ENCODE data around the gene EPHX1.
"Not testable (repeated sequence)": the region's sequence is repeated elsewhere in the genome, so short reads cannot be mapped to it uniquely, and the experiment has no call there.

EPHX1 gene

GRCh38 chr1:225886159-225887029 lies 76.5 kb downstream of the EPHX1 start:
- no peaks in the 10 kb centered on the region for H3K79me1 ChIP-seq (ENCODE audit: low read depth, low read length)
- WGBS, 2 donors (ENCODE audit: extremely low coverage in 2 of 2, insufficient read length in 2 of 2, insufficient replicate concordance in 1 of 2): no CpG with 5 or more reads among the region's 19 CpGs
- H3K4ac ChIP-seq (ENCODE audit: low read length): no peak overlapping the region
- no peaks in the 10 kb centered on the region for H3K9me3 ChIP-seq (replicated peaks in 1 of 2; ENCODE audit: control insufficient read depth in 2 of 2, insufficient read depth in 1 of 2, low read depth in 1 of 2, low read length in 2 of 2)
- H3K18ac ChIP-seq (ENCODE audit: low read length): no peak overlapping the region
- H3K23ac ChIP-seq (ENCODE audit: low read depth, low read length, poor library complexity): peak overlapping the region; percentile 99
- H2AFZ ChIP-seq (ENCODE audit: low read length): no peak overlapping the region
- H3K36me3 ChIP-seq (replicated peaks in 1 of 2; ENCODE audit: control insufficient read depth in 2 of 2, insufficient read depth in 2 of 2, low read length in 2 of 2): no peaks in the 10 kb centered on the region
- no peak overlapping the region for H2AK5ac ChIP-seq (ENCODE audit: low read depth, low read length)
- H3K27me3 ChIP-seq (ENCODE audit: control insufficient read depth in 3 of 3, insufficient read depth in 3 of 3, low read depth in 1 of 3, low read length in 3 of 3): peaks cover 0 to 31% (median 2%) of the 10 kb centered on the region in 3 experiments
- no peak overlapping the region for H3K9ac ChIP-seq (ENCODE audit: low read depth, low read length, poor library complexity)
- no peak overlapping the region for H3K4me3 ChIP-seq (ENCODE audit: low read length in 2 of 2)
- no peak overlapping the region for H4K91ac ChIP-seq (ENCODE audit: low read depth, low read length, poor library complexity)
- H3K4me2 ChIP-seq (ENCODE audit: insufficient read depth, low read length, poor library complexity, severe bottlenecking): no peak overlapping the region
- H3K4me1 ChIP-seq (ENCODE audit: control insufficient read depth in 2 of 2, insufficient read depth in 1 of 2, low read depth in 1 of 2, low read length in 2 of 2): peaks cover 5 to 14% of the 10 kb centered on the region in 2 donors
- H2BK5ac ChIP-seq (ENCODE audit: low read length): no peak overlapping the region
- no peak overlapping the region for H2BK120ac ChIP-seq (ENCODE audit: low read depth, low read length)
- no peak for DNase-seq (ENCODE audit: low spot score)
- no peak overlapping the region for H2BK15ac ChIP-seq (ENCODE audit: low read length)
- no peak overlapping the region for H2BK12ac ChIP-seq (ENCODE audit: low read length)
- H3K14ac ChIP-seq (ENCODE audit: low read length): no peak overlapping the region
- H4K8ac ChIP-seq (ENCODE audit: low read depth, low read length): no peak overlapping the region
- no peak overlapping the region for H3K27ac ChIP-seq (replicated peaks; ENCODE audit: low read length)

GRCh38 chr1:225887030-225887314 lies 77.0 kb downstream of the EPHX1 start:
- Histone ChIP-seq H2BK12ac (ENCODE audit: low read length) (no peak overlapping the region), H2BK5ac (ENCODE audit: low read length) (no peak overlapping the region), H3K27ac (replicated peaks; ENCODE audit: low read length) (no peak overlapping the region), H3K4ac (ENCODE audit: low read length) (no peak overlapping the region), H2AK5ac (ENCODE audit: low read depth, low read length) (no peak overlapping the region), H3K4me1 (ENCODE audit: control insufficient read depth in 2 of 2, insufficient read depth in 1 of 2, low read depth in 1 of 2, low read length in 2 of 2) (peaks cover 2 to 12% of the 10 kb centered on the region in 2 donors), H4K8ac (ENCODE audit: low read depth, low read length) (no peak overlapping the region), H2AFZ (ENCODE audit: low read length) (no peak overlapping the region), H4K91ac (ENCODE audit: low read depth, low read length, poor library complexity) (no peak overlapping the region), H3K36me3 (replicated peaks in 1 of 2; ENCODE audit: control insufficient read depth in 2 of 2, insufficient read depth in 2 of 2, low read length in 2 of 2) (no peaks in the 10 kb centered on the region), H3K9me3 (replicated peaks in 1 of 2; ENCODE audit: control insufficient read depth in 2 of 2, insufficient read depth in 1 of 2, low read depth in 1 of 2, low read length in 2 of 2) (no peaks in the 10 kb centered on the region), H3K27me3 (ENCODE audit: control insufficient read depth in 3 of 3, insufficient read depth in 3 of 3, low read depth in 1 of 3, low read length in 3 of 3) (peaks cover 0 to 29% (median 2%) of the 10 kb centered on the region in 3 experiments), H3K4me3 (ENCODE audit: low read length in 2 of 2) (no peak overlapping the region), H3K18ac (ENCODE audit: low read length) (no peak overlapping the region), H2BK120ac (ENCODE audit: low read depth, low read length) (no peak overlapping the region), H3K23ac (ENCODE audit: low read depth, low read length, poor library complexity) (peak overlapping the region; percentile 99), H3K79me1 (ENCODE audit: low read depth, low read length) (no peaks in the 10 kb centered on the region), H3K4me2 (ENCODE audit: insufficient read depth, low read length, poor library complexity, severe bottlenecking) (no peak overlapping the region), H3K14ac (ENCODE audit: low read length) (no peak overlapping the region), H3K9ac (ENCODE audit: low read depth, low read length, poor library complexity) (no peak overlapping the region), H2BK15ac (ENCODE audit: low read length) (no peak overlapping the region)
- no peak for DNase-seq (ENCODE audit: low spot score)
- WGBS, 2 donors (ENCODE audit: extremely low coverage in 2 of 2, insufficient read length in 2 of 2, insufficient replicate concordance in 1 of 2): no CpG with 5 or more reads among the region's 7 CpGs

DNA sequence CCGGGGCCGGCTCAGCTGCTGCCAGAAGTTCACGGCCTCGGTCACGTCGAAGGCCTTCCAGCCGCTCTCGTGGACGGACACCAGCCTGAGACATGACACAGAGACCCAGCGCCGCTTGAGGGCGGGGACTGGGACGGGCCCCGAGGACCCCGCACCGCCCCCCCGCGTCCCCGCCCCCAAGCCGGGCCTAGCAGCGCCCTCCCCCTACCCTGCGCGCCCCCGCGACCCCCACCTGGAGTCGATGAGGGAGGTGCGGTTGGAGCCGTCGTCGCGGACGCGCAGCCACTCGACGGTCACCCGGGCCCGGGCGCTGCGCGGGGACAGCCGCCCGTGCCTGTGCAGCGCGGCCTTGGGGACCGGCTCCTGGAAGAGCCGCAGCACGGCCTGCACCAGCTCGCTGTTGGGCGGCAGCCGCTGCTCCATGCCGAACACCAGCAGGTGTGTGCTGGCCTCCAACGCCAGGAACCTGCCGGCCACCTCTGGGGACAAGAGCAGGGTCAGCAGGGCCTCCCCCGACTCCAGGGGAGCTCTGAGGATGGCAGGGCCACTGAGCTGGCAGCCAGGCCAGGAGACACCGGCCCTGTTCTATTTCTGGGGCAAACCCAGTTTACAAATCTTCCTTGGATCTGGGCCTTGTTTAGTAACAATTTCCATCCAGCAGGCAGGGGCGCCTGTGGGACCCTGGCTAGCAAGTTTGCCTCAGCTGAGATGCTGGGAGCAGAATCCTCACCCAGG lies 77.8 kb downstream of the EPHX1 start:
- H3K14ac ChIP-seq (ENCODE audit: low read length): not testable (repeated sequence)

DNA sequence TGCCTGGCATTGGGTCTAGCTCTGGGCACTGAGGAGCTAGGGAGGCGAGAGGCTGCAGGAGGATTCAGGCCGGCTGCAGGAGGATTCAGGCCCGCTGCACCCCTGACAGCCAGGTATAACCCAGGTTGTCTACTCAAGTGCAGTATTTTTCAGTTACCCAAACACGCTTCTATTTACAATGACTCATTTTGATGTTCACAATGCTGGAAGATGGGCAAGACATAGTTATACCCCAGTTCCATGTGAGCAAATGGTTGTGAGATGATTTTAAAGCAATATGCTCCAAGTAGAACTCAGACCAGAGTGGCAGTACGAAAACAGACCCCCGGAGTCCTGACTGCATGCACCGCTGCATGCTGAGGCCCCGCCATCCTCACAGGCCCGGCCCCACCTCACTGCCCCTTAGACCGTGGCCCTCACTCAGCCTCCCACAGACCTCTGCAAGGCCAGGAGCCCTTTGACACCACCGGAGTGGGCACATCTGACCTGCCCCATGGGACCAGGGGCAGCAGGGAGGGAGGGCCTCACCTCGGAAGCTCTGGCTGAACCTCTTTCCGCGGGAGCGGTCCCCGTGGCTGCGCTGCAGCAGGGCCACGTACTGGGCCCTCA lies 78.5 kb downstream of the EPHX1 start:
- H2BK5ac ChIP-seq (ENCODE audit: low read length): no peak overlapping the region
- peak overlapping the region; percentile 100 for H3K23ac ChIP-seq (ENCODE audit: low read depth, low read length, poor library complexity)
- peak overlapping the region; percentile 92 for H2AK5ac ChIP-seq (ENCODE audit: low read depth, low read length)
- no peak overlapping the region for H4K91ac ChIP-seq (ENCODE audit: low read depth, low read length, poor library complexity)
- no peak overlapping the region for H3K14ac ChIP-seq (ENCODE audit: low read length)
- no peak overlapping the region for H3K27ac ChIP-seq (replicated peaks; ENCODE audit: low read length)
- no peak overlapping the region for H3K4me2 ChIP-seq (ENCODE audit: insufficient read depth, low read length, poor library complexity, severe bottlenecking)
- peak overlapping the region; percentile 24 for H2AFZ ChIP-seq (ENCODE audit: low read length)
- no peaks in the 10 kb centered on the region for H3K36me3 ChIP-seq (replicated peaks in 1 of 2; ENCODE audit: control insufficient read depth in 2 of 2, insufficient read depth in 2 of 2, low read length in 2 of 2)
- whole genome bisulfite sequencing, 2 donors (ENCODE audit: extremely low coverage in 2 of 2, insufficient read length in 2 of 2, insufficient replicate concordance in 1 of 2): no CpG with 5 or more reads among the region's 18 CpGs
- peak overlapping the region; percentile 70 for H3K9ac ChIP-seq (ENCODE audit: low read depth, low read length, poor library complexity)
- no peaks in the 10 kb centered on the region for H3K9me3 ChIP-seq (replicated peaks in 1 of 2; ENCODE audit: control insufficient read depth in 2 of 2, insufficient read depth in 1 of 2, low read depth in 1 of 2, low read length in 2 of 2)
- peaks cover 2 to 12% of the 10 kb centered on the region in 2 donors for H3K4me1 ChIP-seq (ENCODE audit: control insufficient read depth in 2 of 2, insufficient read depth in 1 of 2, low read depth in 1 of 2, low read length in 2 of 2)
- H3K18ac ChIP-seq (ENCODE audit: low read length): peak overlapping the region; percentile 27
- peaks cover 0 to 20% (median 2%) of the 10 kb centered on the region in 3 experiments for H3K27me3 ChIP-seq (ENCODE audit: control insufficient read depth in 3 of 3, insufficient read depth in 3 of 3, low read depth in 1 of 3, low read length in 3 of 3)
- H2BK120ac ChIP-seq (ENCODE audit: low read depth, low read length): no peak overlapping the region
- DNase-seq (ENCODE audit: low spot score): no peak
- H3K4ac ChIP-seq (ENCODE audit: low read length): no peak overlapping the region
- no peaks in the 10 kb centered on the region for H3K79me1 ChIP-seq (ENCODE audit: low read depth, low read length)
- no peak overlapping the region for H2BK12ac ChIP-seq (ENCODE audit: low read length)
- no peak overlapping the region for H4K8ac ChIP-seq (ENCODE audit: low read depth, low read length)
- H2BK15ac ChIP-seq (ENCODE audit: low read length): no peak overlapping the region
- no peak overlapping the region for H3K4me3 ChIP-seq (ENCODE audit: low read length in 2 of 2)

More for the DNA sequence above, 77.8 kb downstream of the EPHX1 start:
- H4K8ac ChIP-seq (ENCODE audit: low read depth, low read length); DNase-seq (ENCODE audit: low spot score); H3K27ac ChIP-seq (replicated peaks; ENCODE audit: low read length); H2AFZ ChIP-seq (ENCODE audit: low read length); H3K36me3 ChIP-seq (replicated peaks in 1 of 2; ENCODE audit: control insufficient read depth in 2 of 2, insufficient read depth in 2 of 2, low read length in 2 of 2); H3K9me3 ChIP-seq (replicated peaks in 1 of 2; ENCODE audit: control insufficient read depth in 2 of 2, insufficient read depth in 1 of 2, low read depth in 1 of 2, low read length in 2 of 2); H3K79me1 ChIP-seq (ENCODE audit: low read depth, low read length); H2AK5ac ChIP-seq (ENCODE audit: low read depth, low read length); H2BK12ac ChIP-seq (ENCODE audit: low read length); H3K4me3 ChIP-seq (ENCODE audit: low read length in 2 of 2); H3K4me2 ChIP-seq (ENCODE audit: insufficient read depth, low read length, poor library complexity, severe bottlenecking); H4K91ac ChIP-seq (ENCODE audit: low read depth, low read length, poor library complexity); H2BK120ac ChIP-seq (ENCODE audit: low read depth, low read length); H2BK15ac ChIP-seq (ENCODE audit: low read length); H3K9ac ChIP-seq (ENCODE audit: low read depth, low read length, poor library complexity); H3K18ac ChIP-seq (ENCODE audit: low read length); H3K4ac ChIP-seq (ENCODE audit: low read length); H2BK5ac ChIP-seq (ENCODE audit: low read length): not testable (repeated sequence)
- WGBS, 2 donors (ENCODE audit: extremely low coverage in 2 of 2, insufficient read length in 2 of 2, insufficient replicate concordance in 1 of 2): no CpG with 5 or more reads among the region's 56 CpGs
- peak overlapping the region; percentile 98 for H3K23ac ChIP-seq (ENCODE audit: low read depth, low read length, poor library complexity)
- H3K27me3 ChIP-seq (ENCODE audit: control insufficient read depth in 3 of 3, insufficient read depth in 3 of 3, low read depth in 1 of 3, low read length in 3 of 3): peaks cover 0 to 26% (median 2%) of the 10 kb centered on the region in 3 experiments
- H3K4me1 ChIP-seq (ENCODE audit: control insufficient read depth in 2 of 2, insufficient read depth in 1 of 2, low read depth in 1 of 2, low read length in 2 of 2): peaks cover 2 to 12% of the 10 kb centered on the region in 2 donors

All from neuronal stem cell (in vitro differentiated cells).